H9 (cell line): Measurements from ENCODE around the gene SPRR3. TPM values are rescaled to one million over a fixed set of nuclear protein-coding genes. Genes with fewer than 3 reads are reported as not detected.

Experiments
- DNase-seq: peaks from one replicate; pipeline ENCODE4 v3.0.0-alpha.2; 2017
- H2AFZ ChIP-seq: one replicate; pipeline ENCODE4 v1.6.1; 2013; ENCODE audit warnings: mild to moderate bottlenecking, low read length, control low read depth, moderate library complexity
- H2AK5ac ChIP-seq: 2 replicates; pipeline ENCODE4 v1.6.1; 2013; ENCODE audit warnings: low read length, control low read depth, mixed read lengths; ENCODE audit not compliant: insufficient read length
- H2BK120ac ChIP-seq: one replicate; pipeline ENCODE4 v1.6.1; 2013; ENCODE audit warnings: low read depth, mild to moderate bottlenecking, low read length, control low read depth, inconsistent platforms; ENCODE audit not compliant: poor library complexity, severe bottlenecking
- H2BK12ac ChIP-seq: 2 replicates; pipeline ENCODE4 v1.6.1; 2013; ENCODE audit warnings: low read length, control low read depth, mixed read lengths, low read depth; ENCODE audit not compliant: insufficient read length
- H2BK15ac ChIP-seq: 2 replicates; pipeline ENCODE4 v1.6.1; 2013; ENCODE audit warnings: low read depth, low read length, control low read depth
- H2BK20ac ChIP-seq: one replicate; pipeline ENCODE4 v1.6.1; 2013; ENCODE audit warnings: low read depth, mild to moderate bottlenecking, low read length, control low read depth, inconsistent platforms; ENCODE audit not compliant: poor library complexity, severe bottlenecking
- H2BK5ac ChIP-seq: 2 replicates; pipeline ENCODE4 v1.6.1; 2013; ENCODE audit warnings: low read length, control low read depth, mixed read lengths; ENCODE audit not compliant: insufficient read length
- H3K14ac ChIP-seq: 2 replicates; pipeline ENCODE4 v1.6.1; 2013; ENCODE audit warnings: low read length, control low read depth; ENCODE audit not compliant: insufficient read depth
- H3K18ac ChIP-seq: 2 replicates; pipeline ENCODE4 v1.6.1; 2013; ENCODE audit warnings: low read depth, mild to moderate bottlenecking, mixed read lengths, low read length, control low read depth; ENCODE audit not compliant: insufficient read length
- H3K23ac ChIP-seq: 2 replicates; pipeline ENCODE4 v1.6.1; 2013; ENCODE audit warnings: low read length, control low read depth, mixed read lengths, low read depth; ENCODE audit not compliant: insufficient read length
- H3K23me2 ChIP-seq: 2 replicates; pipeline ENCODE4 v1.6.1; 2013; ENCODE audit warnings: low read depth, mild to moderate bottlenecking, mixed read lengths, low read length, control low read depth; ENCODE audit not compliant: insufficient read length, poor library complexity, severe bottlenecking
- H3K27ac ChIP-seq: 2 replicates; pipeline ENCODE4 v1.5.1; 2013; ENCODE audit warnings: low read length, control low read depth, mixed read lengths, low read depth; ENCODE audit not compliant: insufficient read length
- H3K27me3 ChIP-seq: 2 replicates; pipeline ENCODE4 v1.6.1; 2013; ENCODE audit warnings: low read length, control low read depth, inconsistent platforms; ENCODE audit not compliant: insufficient read depth
- H3K4ac ChIP-seq: 2 replicates; pipeline ENCODE4 v1.6.1; 2013; ENCODE audit warnings: low read depth, mild to moderate bottlenecking, control low read depth, inconsistent platforms, low read length, moderate library complexity
- H3K4me1 ChIP-seq: 2 replicates; pipeline ENCODE4 v1.6.1; 2013; ENCODE audit warnings: low read length, control low read depth, inconsistent platforms; ENCODE audit not compliant: insufficient read depth
- H3K4me2 ChIP-seq: 2 replicates; pipeline ENCODE4 v1.6.1; 2013; ENCODE audit warnings: low read length, control low read depth, mixed read lengths; ENCODE audit not compliant: insufficient read length, insufficient read depth
- H3K56ac ChIP-seq: 2 replicates; pipeline ENCODE4 v1.6.1; 2013; ENCODE audit warnings: low read depth, mild to moderate bottlenecking, mixed read lengths, low read length, control low read depth; ENCODE audit not compliant: insufficient read length
- H3K79me1 ChIP-seq: 2 replicates; pipeline ENCODE4 v1.6.1; 2013; ENCODE audit warnings: low read depth, mild to moderate bottlenecking, moderate library complexity, low read length, control low read depth, inconsistent platforms; ENCODE audit not compliant: insufficient read depth, poor library complexity, severe bottlenecking
- H3K79me2 ChIP-seq: 2 replicates; pipeline ENCODE4 v1.6.1; 2013; ENCODE audit warnings: low read length, control low read depth, inconsistent platforms; ENCODE audit not compliant: insufficient read depth
- H3K9ac ChIP-seq: 2 replicates; pipeline ENCODE4 v1.6.1; 2013; ENCODE audit warnings: low read length, control low read depth, mixed read lengths; ENCODE audit not compliant: insufficient read length; ENCODE audit errors: extremely low read depth
- H3K9me3 ChIP-seq: one replicate; pipeline ENCODE4 v1.6.1; 2013; ENCODE audit warnings: low read depth, low read length, inconsistent platforms; ENCODE audit not compliant: control insufficient read depth
- H3T11ph ChIP-seq: one replicate; pipeline ENCODE4 v1.6.1; 2013; ENCODE audit warnings: mild to moderate bottlenecking, low read length, control low read depth, inconsistent platforms
- H4K20me1 ChIP-seq: one replicate; pipeline ENCODE4 v1.6.1; 2013; ENCODE audit not compliant: control insufficient read depth, insufficient read length, insufficient read depth
- H4K5ac ChIP-seq: 2 replicates; pipeline ENCODE4 v1.6.1; 2013; ENCODE audit warnings: low read depth, mild to moderate bottlenecking, mixed read lengths, low read length, control low read depth; ENCODE audit not compliant: insufficient read length
- H4K8ac ChIP-seq: replicated peaks from 2 replicates; pipeline ENCODE4 v1.6.1; 2013; ENCODE audit warnings: low read length, control low read depth, mixed read lengths, low read depth; ENCODE audit not compliant: insufficient read length
- H4K91ac ChIP-seq: 2 replicates; pipeline ENCODE4 v1.6.1; 2013; ENCODE audit warnings: low read depth, mild to moderate bottlenecking, moderate library complexity, mixed read lengths, low read length, control low read depth; ENCODE audit not compliant: insufficient read length
- H3K27ac Mint-ChIP-seq, 3 experiments: 2 replicates in 2 of 3; 3 replicates in 1 of 3; pipeline ENCODE4 v1.8.0; 2020 to 2021; ENCODE audit warnings: mixed read lengths in 3 of 3, mild to moderate bottlenecking in 1 of 3, moderate library complexity in 1 of 3
- H3K27me3 Mint-ChIP-seq: 2 replicates; pipeline ENCODE4 v1.8.0; 2021; ENCODE audit warnings: low read depth, mild to moderate bottlenecking, moderate library complexity, mixed read lengths
- H3K36me3 Mint-ChIP-seq, 3 experiments: 2 replicates in 2 of 3; 3 replicates in 1 of 3; pipeline ENCODE4 v1.8.0; 2020 to 2021; ENCODE audit warnings: low read depth in 3 of 3, mixed read lengths in 3 of 3; ENCODE audit not compliant: insufficient read depth in 1 of 3
- H3K4me1 Mint-ChIP-seq, 2 experiments: 2 replicates each; pipeline ENCODE4 v1.8.0; 2020; ENCODE audit warnings: mixed read lengths in 2 of 2
- H3K4me3 Mint-ChIP-seq, 2 experiments: 2 replicates in 1 of 2; 3 replicates in 1 of 2; pipeline ENCODE4 v1.8.0; 2020 to 2021; ENCODE audit warnings: mild to moderate bottlenecking in 2 of 2, mixed read lengths in 2 of 2, moderate library complexity in 1 of 2
- H3K9me3 Mint-ChIP-seq, 2 experiments: 2 replicates in 1 of 2; 3 replicates in 1 of 2; pipeline ENCODE4 v1.8.0; 2020; ENCODE audit warnings: mild to moderate bottlenecking in 2 of 2, mixed read lengths in 2 of 2, moderate library complexity in 1 of 2
- total RNA-seq: library from RNA; stranded (reverse); gene quantifications from 2 replicates; pipeline ENCODE4 v1.2.1, GENCODE V29; 2021
- TF ChIP-seq, protein P1 (sequence below): fragments of 200-600 bp; sonication (generic); conservative IDR thresholded peaks from 3 replicates; pipeline ENCODE4 v1.8.0; 2021; ENCODE audit warnings: antibody characterized with exemption, mild to moderate bottlenecking

The SPRR3 gene
- total RNA-seq, 1 experiment from 2014 or later = not detected

DNA sequence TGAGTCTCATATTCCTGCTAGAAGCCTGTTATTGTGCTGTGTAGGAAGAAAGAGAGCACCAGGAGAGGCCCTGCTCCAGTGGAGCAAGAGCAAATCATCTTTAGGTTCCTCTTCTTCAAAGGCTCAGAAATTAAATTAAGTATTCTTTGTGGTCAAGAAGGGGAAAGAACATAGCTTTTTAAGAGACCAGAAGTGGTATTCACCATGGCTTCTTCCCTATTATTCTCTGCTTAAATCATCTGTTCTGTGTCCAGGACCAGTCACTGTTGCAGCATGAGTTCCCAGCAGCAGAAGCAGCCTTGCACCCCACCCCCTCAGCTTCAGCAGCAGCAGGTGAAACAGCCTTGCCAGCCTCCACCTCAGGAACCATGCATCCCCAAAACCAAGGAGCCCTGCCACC, 30.5 kb downstream of the SPRR3 start:
- no peaks in the 10 kb centered on the region for H3K9me3 ChIP-seq
- no peaks in the 10 kb centered on the region for H3K79me1 ChIP-seq
- peaks cover 3% of the 10 kb centered on the region; the same call in 1 of the 2 replicates for H3K4me1 ChIP-seq
- peaks cover 6 to 9% of the 10 kb centered on the region in 2 experiments for H3K4me1 Mint-ChIP-seq
- no peak overlapping the region for H2BK12ac ChIP-seq
- H3K27ac Mint-ChIP-seq = no peak overlapping the region
- no peaks in the 10 kb centered on the region for H3K27me3 ChIP-seq
- TF ChIP-seq, protein P1, sequence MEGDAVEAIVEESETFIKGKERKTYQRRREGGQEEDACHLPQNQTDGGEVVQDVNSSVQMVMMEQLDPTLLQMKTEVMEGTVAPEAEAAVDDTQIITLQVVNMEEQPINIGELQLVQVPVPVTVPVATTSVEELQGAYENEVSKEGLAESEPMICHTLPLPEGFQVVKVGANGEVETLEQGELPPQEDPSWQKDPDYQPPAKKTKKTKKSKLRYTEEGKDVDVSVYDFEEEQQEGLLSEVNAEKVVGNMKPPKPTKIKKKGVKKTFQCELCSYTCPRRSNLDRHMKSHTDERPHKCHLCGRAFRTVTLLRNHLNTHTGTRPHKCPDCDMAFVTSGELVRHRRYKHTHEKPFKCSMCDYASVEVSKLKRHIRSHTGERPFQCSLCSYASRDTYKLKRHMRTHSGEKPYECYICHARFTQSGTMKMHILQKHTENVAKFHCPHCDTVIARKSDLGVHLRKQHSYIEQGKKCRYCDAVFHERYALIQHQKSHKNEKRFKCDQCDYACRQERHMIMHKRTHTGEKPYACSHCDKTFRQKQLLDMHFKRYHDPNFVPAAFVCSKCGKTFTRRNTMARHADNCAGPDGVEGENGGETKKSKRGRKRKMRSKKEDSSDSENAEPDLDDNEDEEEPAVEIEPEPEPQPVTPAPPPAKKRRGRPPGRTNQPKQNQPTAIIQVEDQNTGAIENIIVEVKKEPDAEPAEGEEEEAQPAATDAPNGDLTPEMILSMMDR = no peak
- H2AFZ ChIP-seq = no peak overlapping the region
- no peak overlapping the region for H3T11ph ChIP-seq
- no peak overlapping the region for H3K4me3 Mint-ChIP-seq
- no peak for DNase-seq
- no peaks in the 10 kb centered on the region for H3K36me3 Mint-ChIP-seq
- no peak overlapping the region for H2BK20ac ChIP-seq
- H4K5ac ChIP-seq = no peak overlapping the region
- H2BK15ac ChIP-seq = no peak overlapping the region
- H3K56ac ChIP-seq = no peak overlapping the region
- no peak overlapping the region for H2AK5ac ChIP-seq
- H4K91ac ChIP-seq = no peak overlapping the region
- H3K27ac ChIP-seq = no peak overlapping the region
- H3K14ac ChIP-seq = no peak overlapping the region
- no peaks in the 10 kb centered on the region; a peak in 2 of 5 replicates for H3K9me3 Mint-ChIP-seq
- H4K20me1 ChIP-seq = no peaks in the 10 kb centered on the region
- no peak overlapping the region for H3K9ac ChIP-seq
- H3K23me2 ChIP-seq = no peaks in the 10 kb centered on the region
- no peak overlapping the region for H3K4me2 ChIP-seq
- H3K4ac ChIP-seq = no peak overlapping the region
- no peak overlapping the region for H3K18ac ChIP-seq
- H2BK120ac ChIP-seq = no peak overlapping the region
- no peak overlapping the region for H2BK5ac ChIP-seq
- no peak overlapping the region for H3K23ac ChIP-seq
- H3K79me2 ChIP-seq = no peaks in the 10 kb centered on the region
- H3K27me3 Mint-ChIP-seq = no peaks in the 10 kb centered on the region
- H4K8ac ChIP-seq = no peak overlapping the region
